ENCODE data around the gene WDR86. TPM values are rescaled to one million over a fixed set of nuclear protein-coding genes. Genes with fewer than 3 reads are reported as not detected.
A peak's percentile ranks its signal among the peaks of the same experiment; 100 is the strongest.

WDR86 gene
- total RNA-seq, 2 experiments from 2014 or later, result 2.1 to 4.0 TPM

DNA sequence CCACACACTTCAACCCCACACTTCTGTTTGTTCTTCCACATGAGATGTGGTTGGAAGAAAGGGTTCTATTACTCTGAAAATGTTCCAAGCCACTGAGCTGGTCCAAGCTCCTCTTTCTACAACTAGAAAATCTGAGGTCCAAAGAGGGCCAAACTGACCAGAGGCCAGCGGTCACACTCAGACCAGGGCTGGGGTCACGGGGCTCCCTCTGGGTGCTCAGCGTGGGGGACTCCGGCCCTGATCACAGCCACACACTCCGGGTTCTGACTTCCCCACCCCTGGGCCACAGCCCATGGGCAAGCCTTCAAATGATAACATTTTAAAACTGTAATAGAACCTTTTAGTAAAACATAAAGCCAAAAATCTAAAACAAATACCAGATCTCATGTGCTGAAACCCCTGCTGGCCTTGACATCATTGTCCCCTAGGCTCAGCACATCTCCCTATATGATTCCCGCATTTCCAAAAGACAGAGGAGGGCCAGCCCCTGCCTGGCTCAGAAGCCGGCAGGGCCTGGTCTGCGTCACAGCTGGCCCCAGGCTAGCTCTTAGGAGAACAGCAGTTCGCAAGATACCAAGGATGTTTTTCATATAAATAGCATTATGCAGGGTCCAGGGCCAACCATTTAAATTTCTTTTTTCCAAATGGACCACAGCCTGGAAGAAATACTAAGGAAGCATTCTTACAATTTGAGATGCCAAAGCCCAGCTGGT lies 26.8 kb upstream of the WDR86 start:
- Mint-ChIP-seq H3K36me3 (no peaks in the 10 kb centered on the region), H3K27me3 (no peaks in the 10 kb centered on the region), H3K4me3 (no peak overlapping the region), H3K27ac (no peak overlapping the region), H3K9me3 (no peaks in the 10 kb centered on the region), H3K4me1 (peaks cover 27% of the 10 kb centered on the region)
- ATAC-seq (ENCODE audit: low read depth) (no peak), DNase-seq (no peak)
- POLR2A ChIA-PET, result no interaction called here

DNA sequence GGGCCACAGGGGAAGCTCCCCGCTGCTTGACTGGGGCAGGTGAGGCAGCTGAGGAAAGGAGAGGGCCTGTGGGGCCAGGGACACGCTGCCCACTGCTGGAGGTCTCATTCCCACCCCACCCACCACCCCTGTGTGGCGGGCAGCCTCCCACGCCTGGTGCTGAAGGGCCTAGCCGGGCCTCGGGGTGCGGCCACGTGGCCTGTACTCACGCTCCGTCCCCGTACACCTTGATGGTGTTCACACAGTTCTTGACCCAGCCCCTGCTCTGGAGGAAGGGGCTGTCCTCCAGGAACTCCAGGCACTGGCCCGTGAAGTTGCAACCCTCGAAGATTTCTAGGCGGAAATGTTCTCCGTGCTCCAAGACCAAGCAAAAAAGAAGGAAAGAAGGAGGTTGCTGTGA lies 26.1 kb upstream of the WDR86 start:
- Mint-ChIP-seq H3K36me3 (no peaks in the 10 kb centered on the region), H3K9me3 (no peaks in the 10 kb centered on the region), H3K27me3 (no peaks in the 10 kb centered on the region), H3K4me3 (no peak overlapping the region), H3K27ac (no peak overlapping the region), H3K4me1 (peaks cover 24% of the 10 kb centered on the region)
- DNase-seq (no peak), ATAC-seq (ENCODE audit: low read depth) (no peak)
- POLR2A ChIA-PET, result no interaction called here

DNA sequence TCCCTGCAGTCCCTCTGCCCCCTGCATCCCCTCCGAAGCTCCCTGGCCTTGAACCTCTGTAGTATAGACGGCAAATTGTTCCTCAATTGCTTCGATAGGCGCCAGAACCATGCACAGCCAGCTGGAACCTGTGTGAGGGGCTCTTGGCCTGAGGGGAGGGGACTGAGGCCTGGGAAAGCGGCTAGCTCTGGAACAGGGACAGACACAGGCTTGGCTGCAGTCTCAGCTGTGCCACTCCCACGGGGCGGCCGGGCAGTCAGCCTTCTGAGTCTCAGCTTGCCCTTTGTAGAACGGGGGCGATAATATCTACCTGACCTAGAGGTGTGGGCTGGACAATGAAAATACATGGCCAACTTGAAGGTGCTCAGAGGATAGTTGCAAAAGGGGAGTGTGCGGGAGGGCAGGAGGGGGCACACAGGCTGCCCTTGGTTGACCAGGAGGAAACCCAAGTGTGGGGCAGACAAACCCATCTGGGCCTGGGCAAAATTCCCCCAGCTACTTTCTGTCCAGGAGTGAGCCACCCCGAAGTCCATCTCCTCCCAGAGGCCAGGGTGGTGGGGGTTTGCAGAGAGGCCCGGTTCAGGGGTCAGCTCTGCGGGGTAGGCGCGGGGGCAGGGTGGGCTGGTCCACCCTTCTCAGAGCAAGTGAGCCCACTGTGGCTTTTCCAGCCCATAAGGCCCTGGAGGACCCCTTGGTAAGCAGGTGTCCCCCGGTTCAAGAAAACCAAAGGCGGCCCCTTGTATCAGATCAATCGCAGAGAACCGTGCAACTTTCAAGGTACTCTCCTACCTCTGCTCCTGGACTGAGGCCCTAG lies 25.5 kb upstream of the WDR86 start:
- POLR2A ChIA-PET, result no interaction called here
- Mint-ChIP-seq H3K27ac (no peak overlapping the region), H3K4me1 (peaks cover 22% of the 10 kb centered on the region), H3K4me3 (no peak overlapping the region), H3K36me3 (no peaks in the 10 kb centered on the region), H3K9me3 (no peaks in the 10 kb centered on the region), H3K27me3 (no peaks in the 10 kb centered on the region)
- DNase-seq (no peak), ATAC-seq (ENCODE audit: low read depth) (no peak)

DNA sequence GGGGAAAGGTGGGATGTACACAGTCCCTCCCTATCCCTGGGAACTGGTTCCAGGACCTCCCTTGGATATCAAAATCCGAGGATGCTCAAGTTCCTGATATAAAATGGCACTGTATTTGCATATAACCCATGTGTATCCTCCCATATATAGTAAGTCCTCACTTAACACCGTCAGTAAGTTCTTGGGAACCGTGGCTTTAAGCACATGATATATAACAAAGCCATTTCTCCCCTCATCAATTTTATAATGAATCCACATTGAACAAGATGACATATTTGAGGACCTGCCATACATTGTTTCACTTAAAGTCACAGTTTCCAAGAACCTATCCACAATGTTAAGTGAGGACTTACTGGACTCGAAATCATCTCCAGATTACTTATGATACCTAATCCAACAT lies 24.7 kb upstream of the WDR86 start:
- Mint-ChIP-seq H3K4me1 (peaks cover 28% of the 10 kb centered on the region), H3K9me3 (no peaks in the 10 kb centered on the region)
- POLR2A ChIA-PET, result no interaction called here

DNA sequence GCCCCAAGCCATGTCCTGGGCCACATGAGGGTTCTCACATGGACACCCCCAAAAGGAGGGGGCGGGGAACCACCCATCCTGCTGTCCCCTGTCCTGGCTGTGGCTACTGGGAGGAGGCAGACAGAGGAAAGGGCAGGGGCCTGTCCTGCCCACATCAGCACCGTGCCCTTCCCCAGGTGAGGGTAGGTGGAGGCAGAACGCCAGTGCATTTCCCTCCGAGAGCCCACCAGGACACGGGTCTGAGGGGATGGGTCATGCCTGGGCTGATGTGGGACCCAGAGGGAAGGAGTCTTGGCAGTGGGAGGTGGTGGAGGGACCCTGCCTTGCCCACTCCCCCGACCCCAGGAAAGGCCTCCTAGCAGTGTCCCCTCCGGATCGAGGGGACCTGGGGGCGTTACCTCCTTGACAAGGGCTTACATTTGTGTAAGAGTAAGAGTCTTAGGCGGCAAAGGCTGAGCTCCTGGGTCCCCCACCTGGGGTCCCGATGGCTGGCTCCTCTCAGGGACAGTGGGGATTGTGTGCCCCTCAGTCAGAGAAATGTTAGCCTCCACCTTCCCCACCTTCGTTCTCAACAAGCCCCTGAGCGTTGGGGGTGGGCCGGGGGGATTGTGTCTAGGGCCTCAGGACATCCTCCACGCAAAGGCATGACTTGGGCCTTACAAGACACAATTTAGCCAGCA lies 24.0 kb upstream of the WDR86 start:
- no peak for DNase-seq
- POLR2A ChIA-PET, result interaction anchor here (1.0 kb wide), 3 partner anchors 8 to 83 kb away, joined by 3 to 4 read pairs (median 3); no protein-coding TSS in a partner anchor
- Mint-ChIP-seq H3K27ac (peak overlapping the region; percentile 86), H3K36me3 (no peaks in the 10 kb centered on the region), H3K27me3 (no peaks in the 10 kb centered on the region), H3K9me3 (no peaks in the 10 kb centered on the region), H3K4me1 (peaks cover 33% of the 10 kb centered on the region), H3K4me3 (no peak overlapping the region)
- ATAC-seq (ENCODE audit: low read depth), result no peak

More for the DNA sequence above, 24.7 kb upstream of the WDR86 start:
- no peaks in the 10 kb centered on the region for H3K27me3 Mint-ChIP-seq
- no peaks in the 10 kb centered on the region for H3K36me3 Mint-ChIP-seq
- H3K27ac Mint-ChIP-seq, result no peak overlapping the region
- H3K4me3 Mint-ChIP-seq, result no peak overlapping the region
- no peak for DNase-seq
- ATAC-seq (ENCODE audit: low read depth), result no peak

DNA sequence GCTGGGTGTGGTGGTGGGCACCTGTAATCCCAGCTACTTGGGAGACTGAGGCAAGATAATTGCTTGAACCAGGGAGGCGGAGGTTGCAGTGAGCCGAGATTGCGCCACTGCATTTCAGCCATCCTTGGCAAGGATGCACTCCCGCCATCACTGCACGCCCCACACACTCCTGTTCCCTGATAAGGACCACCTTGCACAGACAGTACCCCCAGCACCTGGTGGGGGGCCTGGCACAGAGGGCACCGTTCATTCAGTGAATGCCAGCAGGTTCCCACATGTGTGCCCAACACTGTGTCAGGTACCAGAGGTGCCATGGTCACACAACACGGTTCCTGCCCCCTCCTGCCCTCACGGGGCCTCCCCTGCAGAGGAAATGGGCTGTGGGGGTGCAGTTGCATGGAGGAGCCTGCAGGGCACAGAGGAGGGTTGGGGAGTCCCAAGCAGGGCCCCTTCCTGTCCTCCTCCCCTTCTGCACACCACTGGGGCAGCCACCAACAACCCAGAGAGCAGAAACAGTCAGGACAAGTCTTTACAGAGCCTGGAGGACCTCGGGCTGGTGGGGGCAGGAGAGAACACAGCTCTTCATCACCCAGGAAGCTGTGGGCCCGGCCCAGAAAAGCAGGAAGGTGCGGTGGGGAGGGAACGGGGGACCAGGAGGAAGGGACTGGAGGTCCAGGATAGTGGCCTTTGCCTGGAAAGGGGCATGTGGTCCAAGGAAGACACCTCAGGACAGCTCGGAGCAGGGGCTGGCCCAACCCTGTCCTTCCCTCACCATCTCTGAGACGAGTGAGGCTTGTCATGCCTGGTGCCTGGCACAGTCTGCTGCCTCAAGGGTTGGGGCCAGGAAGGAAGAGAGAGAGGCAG lies 23.1 kb upstream of the WDR86 start:
- ATAC-seq (ENCODE audit: low read depth), result peak; percentile 87
- peak; percentile 73 for DNase-seq
- POLR2A ChIA-PET, result interaction anchor here (1.0 kb wide), 3 partner anchors 9 to 82 kb away, joined by 3 to 4 read pairs (median 3); no protein-coding TSS in a partner anchor
- H3K4me3 Mint-ChIP-seq, result peak overlapping the region; percentile 73
- no peaks in the 10 kb centered on the region for H3K27me3 Mint-ChIP-seq
- no peaks in the 10 kb centered on the region for H3K36me3 Mint-ChIP-seq
- H3K4me1 Mint-ChIP-seq, result peaks cover 38% of the 10 kb centered on the region
- peak overlapping the region; percentile 86 for H3K27ac Mint-ChIP-seq
- H3K9me3 Mint-ChIP-seq, result no peaks in the 10 kb centered on the region

DNA sequence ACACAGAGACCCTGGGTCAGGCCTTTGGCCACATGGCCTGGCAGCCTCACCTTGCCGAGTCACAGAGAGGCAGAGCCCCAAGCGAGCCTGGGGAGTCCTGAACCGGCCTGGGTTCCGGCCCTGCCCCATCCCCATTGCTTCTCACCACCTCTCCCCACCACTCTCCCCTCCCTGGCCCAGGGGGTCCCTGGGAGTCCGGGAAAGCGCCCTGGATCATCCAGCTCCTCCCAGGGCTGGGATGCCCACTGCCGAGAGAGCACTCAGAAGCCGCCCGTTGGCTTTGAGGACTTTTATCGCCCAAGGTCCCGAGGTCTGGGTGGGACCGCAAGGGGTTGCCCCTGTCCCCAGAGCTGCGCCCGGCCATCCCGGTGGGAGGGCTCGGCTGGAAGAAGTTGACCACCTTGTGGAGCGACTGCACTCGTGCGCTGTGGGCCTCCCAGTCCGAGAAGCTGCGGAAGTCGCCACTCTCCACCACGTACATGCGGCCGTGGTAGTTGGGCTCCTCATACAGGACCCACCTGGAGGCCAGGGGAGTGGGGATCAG lies 22.0 kb upstream of the WDR86 start:
- POLR2A ChIA-PET, result interaction anchor here (2.5 kb wide), 1 partner anchor 9 kb away, joined by 9 read pairs; the partner anchor contains the start of gene CRYGN
- ATAC-seq (ENCODE audit: low read depth) (no peak), DNase-seq (no peak)
- no peaks in the 10 kb centered on the region for H3K36me3 Mint-ChIP-seq
- H3K4me3 Mint-ChIP-seq, result no peak overlapping the region
- H3K27me3 Mint-ChIP-seq, result peaks cover under 1% of the 10 kb centered on the region
- H3K4me1 Mint-ChIP-seq, result peaks cover 40% of the 10 kb centered on the region
- no peaks in the 10 kb centered on the region for H3K9me3 Mint-ChIP-seq
- H3K27ac Mint-ChIP-seq, result no peak overlapping the region

DNA sequence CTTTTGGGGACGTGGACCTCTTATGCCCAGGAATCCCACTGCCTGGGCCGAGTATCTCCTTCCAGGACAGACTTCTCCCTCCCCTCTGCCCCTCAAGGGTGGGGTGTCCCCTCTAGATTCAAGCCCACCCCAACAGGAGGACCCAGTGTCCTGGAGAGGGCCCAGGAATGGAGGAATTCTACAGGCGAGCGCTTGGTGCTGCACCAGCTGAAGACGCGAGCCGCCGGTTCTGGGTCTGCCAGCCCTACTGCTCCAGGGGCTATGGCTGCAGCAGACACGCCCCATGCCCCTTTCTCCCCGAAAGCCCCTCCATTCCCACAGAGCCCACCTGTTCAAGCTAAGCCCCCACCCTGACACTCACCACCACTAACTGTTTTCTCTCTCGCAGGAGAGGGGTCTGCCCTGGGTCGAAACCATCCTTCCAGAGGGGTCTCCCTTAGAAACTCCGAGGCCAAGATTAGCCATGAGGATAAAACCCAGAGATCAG lies 21.5 kb upstream of the WDR86 start:
- Mint-ChIP-seq H3K27me3 (peaks cover 3% of the 10 kb centered on the region), H3K4me1 (peaks cover 39% of the 10 kb centered on the region), H3K36me3 (no peaks in the 10 kb centered on the region), H3K9me3 (no peaks in the 10 kb centered on the region), H3K27ac (no peak overlapping the region), H3K4me3 (no peak overlapping the region)
- DNase-seq (no peak), ATAC-seq (ENCODE audit: low read depth) (no peak)
- POLR2A ChIA-PET, result interaction anchor here (2.5 kb wide), 1 partner anchor 10 kb away, joined by 9 read pairs; the partner anchor contains the start of gene CRYGN

DNA sequence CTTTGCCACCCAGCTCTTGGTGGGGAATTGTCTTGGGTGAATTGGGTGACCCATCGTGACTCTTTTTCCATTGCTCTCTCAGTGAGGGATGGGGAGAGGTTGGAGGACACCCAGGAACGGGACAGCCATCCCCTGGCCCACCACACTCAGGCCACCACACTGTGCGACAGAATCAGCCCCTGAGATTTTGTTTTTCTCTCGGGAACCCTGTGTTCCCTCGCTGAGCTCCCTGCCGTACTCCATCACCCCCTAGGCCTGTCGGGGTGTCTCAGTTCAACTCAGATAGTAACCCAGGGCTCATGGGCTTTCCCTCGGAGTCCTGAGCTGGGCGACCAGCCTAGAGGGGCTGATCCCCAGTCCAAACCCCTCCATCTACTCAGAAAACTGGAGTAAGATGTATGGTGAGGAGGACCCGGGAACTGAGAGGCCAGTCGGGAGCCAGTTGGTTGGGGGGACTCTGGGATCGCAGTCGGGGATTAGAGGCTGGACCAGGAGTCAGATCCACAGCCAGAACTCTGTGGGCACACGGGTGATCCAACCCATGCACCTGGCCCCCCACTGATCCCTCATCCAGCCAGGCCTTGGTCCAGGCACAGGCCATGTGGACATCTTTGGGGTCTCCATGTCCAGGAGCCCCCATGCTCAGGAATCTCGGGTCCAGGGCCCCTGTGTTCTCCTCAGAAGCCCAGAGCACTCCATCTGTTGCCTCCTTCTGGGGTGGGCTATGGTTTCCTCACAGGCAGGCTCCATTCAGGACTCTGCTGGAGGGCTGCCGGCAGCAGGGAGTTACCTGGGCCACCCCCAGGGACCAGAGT lies 20.8 kb upstream of the WDR86 start:
- POLR2A ChIA-PET, result interaction anchor here (1.4 to 2.5 kb wide), 2 partner anchors 10 to 17 kb away, joined by 3 to 9 read pairs; partner anchors contain the start of gene CRYGN
- ATAC-seq (ENCODE audit: low read depth) (no peak), DNase-seq (no peak)
- H3K27ac Mint-ChIP-seq, result no peak overlapping the region
- no peak overlapping the region for H3K4me3 Mint-ChIP-seq
- H3K27me3 Mint-ChIP-seq, result peaks cover 5% of the 10 kb centered on the region
- peaks cover 39% of the 10 kb centered on the region for H3K4me1 Mint-ChIP-seq
- no peaks in the 10 kb centered on the region for H3K36me3 Mint-ChIP-seq
- H3K9me3 Mint-ChIP-seq, result no peaks in the 10 kb centered on the region

DNA sequence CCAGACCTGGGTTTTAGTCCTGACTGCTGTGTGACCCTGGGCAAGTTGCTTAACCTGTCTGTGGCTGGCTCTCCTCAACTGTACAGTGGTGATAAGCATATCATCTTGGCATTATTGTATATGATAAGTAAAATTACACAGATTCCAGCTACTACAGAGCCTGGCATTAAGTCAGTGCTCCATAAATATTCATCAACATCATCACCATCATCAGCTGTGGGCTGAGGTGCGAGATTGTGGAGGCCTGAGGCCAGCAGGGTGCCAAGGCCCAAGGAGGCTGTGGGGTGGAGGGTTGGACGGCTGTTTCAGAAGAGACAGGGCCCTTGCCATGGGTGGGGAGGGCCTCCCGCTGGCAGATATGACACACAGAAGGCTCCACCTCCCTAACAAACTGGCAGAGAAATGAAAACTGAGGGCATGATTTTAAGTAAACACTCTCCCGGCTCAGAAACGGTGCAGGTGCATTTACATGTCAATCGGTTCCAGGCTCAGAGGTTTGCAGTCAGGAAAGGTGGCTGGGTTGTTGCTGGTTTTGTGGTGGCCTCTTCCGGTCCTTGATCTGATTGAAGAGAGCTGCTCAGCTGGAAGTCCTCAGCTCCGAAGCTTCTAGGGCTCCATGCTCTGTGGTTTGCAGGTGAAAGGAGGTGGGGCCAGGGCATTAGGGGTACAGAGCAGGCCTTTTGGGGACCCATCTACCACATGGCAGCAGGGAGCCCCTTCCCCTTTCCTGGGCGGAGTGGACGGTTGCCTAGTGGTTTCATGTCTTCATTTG lies 19.9 kb upstream of the WDR86 start:
- POLR2A ChIA-PET, result interaction anchor here (0.6 to 2.5 kb wide), 4 partner anchors 11 to 203 kb away, joined by 3 to 9 read pairs (median 4); partner anchors contain the start of gene CRYGN
- Mint-ChIP-seq H3K9me3 (no peaks in the 10 kb centered on the region), H3K27me3 (peaks cover 5% of the 10 kb centered on the region), H3K27ac (peak overlapping the region; percentile 83), H3K4me3 (peak overlapping the region; percentile 60), H3K36me3 (no peaks in the 10 kb centered on the region), H3K4me1 (peaks cover 39% of the 10 kb centered on the region)
- DNase-seq (peak; percentile 65), ATAC-seq (ENCODE audit: low read depth) (peak; percentile 59)

DNA sequence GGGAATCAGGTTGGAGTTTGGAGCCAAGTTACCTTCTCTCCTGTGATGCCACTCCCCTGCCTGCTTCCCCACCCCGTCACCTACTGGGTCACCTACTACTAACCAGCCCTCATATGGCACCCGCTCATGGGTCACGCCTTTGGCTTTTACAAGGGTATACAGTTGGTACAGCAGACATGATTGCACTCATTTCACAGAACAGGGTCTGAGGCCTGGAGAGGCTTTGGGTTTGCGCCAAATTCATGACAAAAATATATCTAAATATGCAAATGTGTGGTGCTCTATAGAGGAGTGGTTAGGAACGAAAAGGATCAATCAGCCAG lies 19.4 kb upstream of the WDR86 start:
- ATAC-seq (ENCODE audit: low read depth) (no peak), DNase-seq (no peak)
- peak overlapping the region; percentile 83 for H3K27ac Mint-ChIP-seq
- H3K36me3 Mint-ChIP-seq, result no peaks in the 10 kb centered on the region
- H3K4me3 Mint-ChIP-seq, result peak overlapping the region; percentile 60
- POLR2A ChIA-PET, result interaction anchor here (1.0 to 1.4 kb wide), 2 partner anchors 19 to 61 kb away, joined by 3 read pairs; no protein-coding TSS in a partner anchor
- H3K9me3 Mint-ChIP-seq, result no peaks in the 10 kb centered on the region
- H3K27me3 Mint-ChIP-seq, result peaks cover 5% of the 10 kb centered on the region
- peaks cover 39% of the 10 kb centered on the region for H3K4me1 Mint-ChIP-seq

All from activated naive CD8-positive, alpha-beta T cell treated with anti-CD3 and anti-CD28 coated beads, Interleukin-2, amount 10 ng/mL, durations not matched to agents 7 days and 5 days (primary cell).